Stimulated activated CD4-positive, alpha-beta T cell treated with anti-CD3 and anti-CD28 coated beads, Interleukin-2, amount 100 ng/mL, for 24 hours (primary cell): ENCODE measurements around the gene PAX7.

Experiments
- DNase-seq, 2 donors: peaks; one replicate each; pipeline ENCODE4 v3.0.0-alpha.2; 2020

PAX7 gene

DNA sequence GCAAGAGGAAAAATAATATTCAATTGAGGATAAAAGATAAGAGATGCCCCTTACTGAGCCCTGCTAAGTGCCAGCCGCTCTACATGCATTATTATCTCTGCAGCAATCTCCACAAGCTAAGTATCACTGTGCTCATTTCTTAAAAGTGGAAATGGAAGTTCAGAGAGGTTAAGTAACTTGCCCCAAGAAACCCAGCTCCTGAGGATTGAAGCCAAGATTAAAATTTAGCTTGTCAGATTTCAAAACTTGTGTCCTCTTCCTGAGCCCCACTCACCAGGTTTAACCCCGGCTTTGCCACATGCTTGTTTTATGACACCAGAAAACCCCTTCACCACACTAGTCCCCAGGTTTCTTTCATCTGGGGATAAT is 11.2 kb upstream of the PAX7 start:
- no peak for DNase-seq

DNA sequence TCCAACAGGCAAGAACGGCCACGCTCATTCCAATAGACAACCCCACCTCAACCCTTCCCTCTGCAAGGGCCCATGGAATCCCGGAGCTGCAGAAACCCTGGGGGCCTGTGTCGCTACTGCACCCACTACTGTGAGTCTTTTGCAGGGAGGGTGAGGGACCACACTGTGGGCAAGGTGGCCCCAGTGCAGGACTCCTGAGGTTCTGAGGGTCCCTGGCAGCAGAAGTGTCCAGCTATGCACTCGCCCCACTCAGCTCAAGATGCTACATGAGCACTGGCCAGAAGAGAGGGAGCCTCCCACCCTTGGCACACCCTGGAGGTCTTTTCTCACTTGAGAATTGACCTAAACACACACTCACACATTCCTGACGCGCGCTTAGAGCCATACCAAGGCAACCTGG is 2.1 kb upstream of the PAX7 start:
- DNase-seq = no peak

- DNase-seq = no peak
Observed at GRCh38 chr1:18629659-18630510, 761 bp upstream of the PAX7 start.

- no peak for DNase-seq
Observed at GRCh38 chr1:18631496-18632217, 1.0 kb downstream of the PAX7 start.

DNA sequence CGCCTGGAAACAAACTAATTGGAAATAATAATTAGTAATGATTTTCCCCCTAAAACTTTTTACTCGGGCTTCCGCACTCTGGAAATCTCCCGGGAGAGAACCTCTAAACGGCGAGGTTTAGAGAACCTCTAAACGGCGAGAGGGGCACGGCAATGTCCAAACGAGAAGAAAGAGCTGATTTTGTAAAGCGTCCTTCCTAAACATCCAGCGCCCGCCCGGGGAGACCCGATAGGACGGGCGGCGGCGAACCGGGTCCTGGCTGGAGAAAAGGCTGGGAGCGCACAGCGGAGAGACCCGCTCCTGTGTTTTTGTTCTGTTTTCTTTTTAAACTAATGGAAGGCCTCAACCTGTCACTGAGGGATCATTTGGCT is 1.6 kb downstream of the PAX7 start:
- DNase-seq = no peak

GRCh38 chr1:18632783-18633421 is 2.3 kb downstream of the PAX7 start:
- no peak for DNase-seq

GRCh38 chr1:18633422-18634155 is 2.9 kb downstream of the PAX7 start:
- DNase-seq = no peak

- DNase-seq = no peak
Observed at GRCh38 chr1:18634276-18634675, 3.6 kb downstream of the PAX7 start.

DNA sequence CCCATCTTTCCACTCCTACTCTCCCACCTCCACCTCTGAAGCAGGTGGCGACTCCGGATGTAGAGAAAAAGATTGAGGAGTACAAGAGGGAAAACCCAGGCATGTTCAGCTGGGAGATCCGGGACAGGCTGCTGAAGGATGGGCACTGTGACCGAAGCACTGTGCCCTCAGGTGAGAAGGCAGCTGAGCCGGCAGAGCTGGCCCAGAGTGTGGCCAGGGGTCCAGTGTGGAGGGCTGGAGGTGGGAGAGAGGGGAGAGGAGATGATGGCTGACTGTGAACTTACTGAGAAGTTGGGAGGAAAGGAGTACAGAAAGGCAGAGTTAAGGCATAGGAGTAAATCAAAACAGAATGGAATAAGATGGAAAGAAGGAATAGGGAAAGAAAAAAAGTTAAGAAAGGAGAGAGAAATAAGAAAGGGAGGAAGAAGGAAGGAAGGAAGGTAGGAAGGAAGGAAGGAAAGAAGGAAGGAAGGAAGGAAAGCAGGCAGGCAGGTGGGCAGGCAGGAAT is 4.5 kb downstream of the PAX7 start:
- DNase-seq = no peak

DNA sequence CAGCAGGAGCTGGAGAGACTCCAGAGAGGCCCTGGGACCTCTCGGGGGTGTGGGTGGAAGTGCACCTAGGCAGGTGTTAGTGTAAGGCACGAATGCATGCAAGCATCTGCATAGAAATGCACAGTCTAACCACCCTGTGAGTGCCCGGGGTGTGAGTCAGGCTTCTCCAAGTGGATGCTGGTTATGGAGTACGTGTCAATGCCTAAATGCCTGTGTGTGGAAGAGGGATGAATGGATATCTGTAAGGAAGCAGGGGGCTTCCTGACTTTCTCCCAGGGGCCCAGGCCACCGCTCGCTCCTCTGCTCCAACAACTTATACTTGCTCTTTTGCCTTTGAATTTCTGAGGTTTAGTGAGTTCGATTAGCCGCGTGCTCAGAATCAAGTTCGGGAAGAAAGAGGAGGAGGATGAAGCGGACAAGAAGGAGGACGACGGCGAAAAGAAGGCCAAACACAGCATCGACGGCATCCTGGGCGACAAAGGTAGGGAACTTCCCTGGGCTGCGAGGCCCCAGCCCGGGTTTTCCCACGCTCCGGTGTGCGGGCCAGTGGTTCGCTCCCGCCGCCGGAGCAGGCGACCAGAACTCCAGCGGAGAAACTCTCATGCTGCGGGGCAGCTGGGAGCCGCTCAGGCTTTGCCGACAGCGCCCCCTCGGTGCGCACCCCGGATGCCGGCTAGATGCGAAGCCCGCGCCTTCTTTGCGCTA is 5.4 kb downstream of the PAX7 start:
- no peak for DNase-seq

GRCh38 chr1:18636596-18637508 is 6.2 kb downstream of the PAX7 start:
- no peak for DNase-seq

DNA sequence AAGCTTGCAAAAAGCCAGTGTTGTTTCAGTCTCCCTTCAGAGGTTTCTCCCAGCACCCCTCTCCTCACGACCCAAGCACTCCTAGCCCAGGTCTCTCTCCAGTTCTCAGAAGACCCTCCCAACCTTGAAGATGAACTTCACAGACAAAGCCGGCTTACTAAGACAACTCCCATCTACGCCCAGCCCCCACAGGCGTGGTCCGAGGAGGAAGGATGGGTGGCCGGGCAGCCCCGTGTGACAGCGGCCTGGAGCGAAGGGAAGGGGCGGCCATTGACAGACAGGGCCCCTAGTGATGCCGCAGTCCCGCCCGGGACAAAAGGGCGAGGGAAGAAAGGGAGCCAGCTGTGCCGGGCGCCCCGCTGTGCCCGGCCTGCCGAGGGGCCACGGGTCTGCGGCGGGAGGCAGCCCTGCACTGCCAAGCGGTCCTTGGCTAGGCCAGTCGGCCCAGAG is 6.9 kb downstream of the PAX7 start:
- DNase-seq = no peak

DNA sequence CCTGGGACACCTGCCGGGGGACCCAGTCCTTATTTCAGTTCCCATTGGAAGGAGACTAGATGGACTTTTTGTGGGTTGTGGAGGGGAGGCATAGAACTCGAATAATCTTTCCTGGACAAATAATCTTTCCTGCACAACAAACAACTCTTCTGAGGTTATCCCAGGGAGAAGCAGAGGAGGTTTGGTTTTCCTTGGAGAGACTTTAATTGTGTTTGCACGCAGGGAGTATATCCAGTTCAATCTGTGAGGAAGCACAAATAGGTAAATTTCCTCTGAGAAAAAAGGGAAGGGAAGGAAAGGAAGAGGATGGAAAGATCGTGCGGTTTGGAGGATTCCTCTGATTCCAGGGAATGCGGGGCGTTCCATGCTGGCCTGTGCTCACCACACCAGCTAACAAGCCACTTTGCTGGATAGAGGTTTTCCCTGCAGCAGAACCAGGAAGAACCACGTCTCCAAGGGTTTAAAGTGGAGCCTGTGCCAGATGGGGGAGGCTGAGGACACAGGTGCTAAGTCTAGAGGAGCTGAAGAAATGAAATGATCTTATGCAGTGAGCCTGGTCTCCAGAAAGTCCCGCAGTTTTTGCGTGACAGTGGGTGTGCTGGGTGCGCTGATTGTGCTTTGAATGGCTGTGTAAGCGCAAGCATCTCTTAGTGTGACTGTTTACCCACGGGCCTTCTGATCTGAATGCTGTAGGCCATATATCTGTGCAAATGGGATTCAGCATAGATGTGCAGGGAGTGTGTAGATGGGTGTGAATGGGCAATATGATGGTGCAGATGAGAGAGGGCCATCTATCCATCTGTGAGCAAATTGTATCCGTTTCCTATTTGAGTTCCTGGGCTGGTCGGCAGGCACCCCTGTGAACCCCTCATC is 7.6 kb downstream of the PAX7 start:
- DNase-seq = no peak

- DNase-seq = no peak
Observed at GRCh38 chr1:18638835-18639364, 8.3 kb downstream of the PAX7 start.

DNA sequence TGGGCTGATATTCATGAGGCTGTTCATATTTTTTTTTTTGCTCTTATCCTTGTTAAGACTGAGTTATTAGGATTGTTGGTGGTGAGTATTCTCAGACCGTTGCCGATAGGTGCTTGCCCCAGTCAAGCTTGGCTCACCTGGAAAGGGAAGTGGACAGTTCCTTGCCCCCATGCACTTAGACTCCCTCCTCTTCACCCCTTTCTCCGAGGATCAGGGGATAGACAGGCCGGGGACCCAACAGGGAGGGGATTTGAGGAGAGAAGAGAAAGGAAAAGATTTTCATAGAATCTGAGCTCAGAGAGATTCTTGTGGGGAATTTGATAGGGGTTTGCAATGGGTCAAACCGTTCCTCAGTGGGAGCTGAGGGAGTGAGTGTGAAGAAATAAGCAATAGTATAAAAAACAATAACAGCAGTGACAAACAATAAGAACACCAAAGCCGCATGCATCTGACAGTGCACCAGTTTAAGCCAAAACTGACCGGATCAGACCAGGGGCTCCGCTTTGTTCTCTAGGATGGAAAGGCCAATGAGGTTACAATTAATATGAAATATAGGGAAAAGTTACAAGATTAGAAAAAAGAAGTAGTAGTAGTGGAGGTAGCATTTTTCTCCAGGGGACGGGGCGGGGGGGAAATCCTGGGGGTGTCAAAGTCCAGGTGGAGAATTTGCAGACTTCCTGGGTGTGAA is 8.9 kb downstream of the PAX7 start:
- DNase-seq = no peak

DNA sequence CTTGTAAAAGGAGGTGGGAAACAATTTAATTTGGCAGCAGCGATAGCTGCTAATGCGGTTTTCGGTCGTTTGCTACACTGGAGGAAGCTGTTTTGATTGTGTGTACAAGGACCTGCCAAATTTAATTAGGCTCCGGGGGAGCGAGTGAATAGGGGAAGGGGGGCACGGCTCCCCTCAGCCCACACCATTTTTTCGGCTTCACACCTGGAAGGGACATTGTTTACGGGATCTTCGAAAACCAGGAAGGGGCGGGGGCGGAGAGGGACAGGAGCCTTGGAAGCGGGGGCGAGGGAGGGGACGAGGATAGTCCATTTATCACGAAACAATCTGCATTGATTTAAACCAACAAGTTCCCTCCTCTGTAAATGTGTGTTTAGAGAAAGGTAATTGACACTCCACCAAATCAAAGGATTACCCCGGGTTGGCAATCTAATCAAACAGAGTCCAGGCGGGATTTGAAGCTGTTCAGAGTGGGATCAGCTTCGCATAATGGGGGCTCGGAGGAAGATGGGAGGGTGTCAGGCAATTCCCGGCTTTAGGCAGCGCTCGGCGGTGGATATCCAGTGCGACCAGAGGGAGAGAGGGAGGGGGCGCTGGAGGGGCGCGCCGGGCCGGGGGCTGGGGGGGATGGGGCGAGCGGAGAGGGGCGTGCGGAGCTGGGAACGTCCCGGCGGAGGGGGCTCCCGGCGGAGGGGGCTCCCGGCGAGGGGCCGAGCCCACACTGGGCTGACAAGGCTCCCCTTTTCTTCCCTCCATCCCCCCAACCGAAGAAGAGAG is 9.8 kb downstream of the PAX7 start:
- no peak for DNase-seq

DNA sequence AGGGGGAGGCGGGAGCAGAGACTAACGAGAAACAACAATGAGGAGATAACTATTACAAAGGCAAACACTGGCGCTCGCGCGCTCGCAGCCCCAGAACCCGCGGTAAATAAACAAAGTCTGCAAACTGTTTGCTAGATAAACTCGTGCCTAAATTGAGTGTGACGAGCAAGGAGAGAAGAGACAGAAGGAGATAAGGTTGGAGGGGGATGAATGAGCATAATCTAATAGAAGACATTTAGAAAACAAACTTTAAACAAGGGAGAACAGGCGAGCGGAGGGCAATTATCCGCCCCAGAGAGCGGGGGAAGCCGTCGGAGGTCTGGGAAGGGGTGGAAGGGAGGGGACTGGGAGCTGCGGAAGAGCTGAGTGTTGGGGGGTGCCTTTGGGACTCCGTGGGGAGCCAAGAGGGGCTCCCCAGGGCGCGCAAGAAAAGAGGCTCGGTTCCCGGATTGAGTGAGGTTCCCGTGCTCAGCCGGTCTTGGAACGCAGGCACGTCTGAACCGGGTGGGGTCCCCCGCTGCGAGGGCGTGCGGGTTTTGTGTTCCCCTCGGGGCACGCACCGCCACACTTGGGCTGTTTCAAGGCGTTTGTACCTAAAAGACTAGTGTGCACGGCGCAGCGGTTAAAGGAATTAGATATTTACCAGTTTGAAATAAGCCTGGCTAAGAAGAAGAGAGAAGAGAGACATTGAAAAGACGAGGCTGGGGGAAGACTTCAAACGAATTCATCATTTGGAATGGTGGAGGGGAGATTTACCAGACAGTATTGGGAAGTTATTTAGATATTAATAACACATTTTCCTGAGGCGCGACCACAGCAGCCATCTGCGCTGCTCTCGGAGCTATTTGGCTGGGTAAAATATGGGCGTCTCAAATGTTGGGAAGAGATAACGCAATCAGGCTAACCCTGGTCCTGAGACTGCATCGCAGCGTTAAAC is 10.6 kb downstream of the PAX7 start:
- no peak for DNase-seq
